Measurements from ENCODE around the gene KRTAP20-2.

Gene KRTAP20-2

DNA sequence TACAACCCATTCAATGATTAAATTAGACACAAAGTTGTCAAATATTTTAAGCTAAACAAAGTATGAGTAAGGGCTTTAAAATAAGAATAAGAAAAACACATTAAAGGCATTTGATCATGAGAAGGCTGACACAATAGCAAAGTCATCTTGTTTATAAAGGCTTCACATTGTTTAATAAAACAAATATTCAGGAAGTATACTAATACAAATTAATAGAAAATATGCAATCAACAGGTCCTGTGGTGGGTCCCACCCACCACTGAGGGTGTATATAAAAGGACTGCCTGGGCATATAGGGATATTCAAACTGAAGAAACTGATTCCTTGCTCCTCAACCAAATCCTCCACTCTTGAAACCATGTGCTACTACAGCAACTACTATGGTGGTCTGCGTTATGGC, at the start of gene KRTAP20-2:
Gene KRTAP20-2, plus strand, starts transcription at position 301 of the 400 bp plus-strand sequence. Its CDS starts 58 bp downstream, at position 359.
- DNase-seq = no peak

DNA sequence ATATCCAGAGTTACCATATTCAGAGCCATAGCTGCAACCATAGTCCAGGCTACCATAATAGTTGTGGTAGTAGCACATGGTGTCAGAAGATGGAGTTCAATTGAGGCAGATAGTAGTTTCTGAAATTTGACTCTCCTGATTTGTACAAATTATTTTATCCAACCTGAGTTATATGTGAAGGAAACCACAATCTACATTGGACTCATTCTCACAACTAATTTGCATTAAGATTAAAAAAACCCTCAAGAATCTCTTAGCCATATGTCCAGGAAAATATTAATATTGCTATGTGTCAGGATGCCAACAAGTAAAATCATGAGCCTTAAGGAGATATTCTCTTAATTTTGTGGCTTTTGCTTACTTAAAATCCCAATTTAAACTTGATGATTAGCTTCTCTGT, 44.7 kb upstream of the KRTAP20-2 start, which contains the start of gene KRTAP22-2:
Gene KRTAP22-2, minus strand, starts transcription at position 101 of the 400 bp plus-strand sequence.
- DNase-seq = no peak

DNA sequence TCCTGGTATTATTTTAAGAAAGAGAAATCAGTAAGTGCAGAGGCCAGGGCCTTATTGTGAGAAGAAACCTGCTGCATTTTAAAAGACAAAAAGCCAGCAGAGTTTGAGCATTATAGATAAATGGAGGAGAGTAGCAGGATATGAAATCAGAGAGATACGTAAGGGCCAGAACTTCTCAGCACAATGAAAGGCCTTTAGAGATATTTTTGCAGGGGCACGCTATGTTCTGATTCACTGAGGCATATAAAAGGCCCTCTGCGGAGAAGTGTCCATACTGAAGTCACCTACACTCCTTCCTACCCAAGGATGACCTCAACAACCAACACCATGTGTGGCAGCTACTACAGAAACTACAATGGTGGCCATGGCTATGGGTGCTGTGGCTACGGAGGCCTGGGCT, 42.9 kb upstream of the KRTAP20-2 start, which contains the start of gene KRTAP6-3:
Gene KRTAP6-3, plus strand, starts transcription at position 301 of the 400 bp plus-strand sequence. Its CDS starts 6 bp downstream, at position 307.
- DNase-seq = no peak

DNA sequence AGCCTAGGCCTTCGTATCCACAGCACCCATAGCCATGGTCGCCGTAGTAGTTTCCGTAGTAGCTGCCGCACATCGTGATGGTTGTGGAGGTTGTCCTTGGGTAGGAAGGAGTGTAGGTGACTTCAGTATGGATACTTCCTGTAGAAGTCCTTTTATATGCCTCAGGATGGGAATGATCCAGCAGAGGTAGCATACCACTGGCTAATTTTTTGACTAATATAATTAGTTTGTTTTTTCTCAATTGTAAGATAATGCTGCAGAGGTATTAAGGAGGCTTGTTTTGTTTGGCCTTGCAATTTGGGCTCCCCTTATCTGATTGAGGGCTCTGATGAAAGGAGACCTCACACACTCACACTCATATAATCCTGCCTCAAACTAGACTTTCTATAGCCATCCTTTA, 36.2 kb upstream of the KRTAP20-2 start, which contains the start of gene KRTAP6-2:
Gene KRTAP6-2, minus strand, starts transcription at position 101 of the 400 bp plus-strand sequence. Its CDS starts 28 bp downstream, at position 73.
- DNase-seq = no peak

DNA sequence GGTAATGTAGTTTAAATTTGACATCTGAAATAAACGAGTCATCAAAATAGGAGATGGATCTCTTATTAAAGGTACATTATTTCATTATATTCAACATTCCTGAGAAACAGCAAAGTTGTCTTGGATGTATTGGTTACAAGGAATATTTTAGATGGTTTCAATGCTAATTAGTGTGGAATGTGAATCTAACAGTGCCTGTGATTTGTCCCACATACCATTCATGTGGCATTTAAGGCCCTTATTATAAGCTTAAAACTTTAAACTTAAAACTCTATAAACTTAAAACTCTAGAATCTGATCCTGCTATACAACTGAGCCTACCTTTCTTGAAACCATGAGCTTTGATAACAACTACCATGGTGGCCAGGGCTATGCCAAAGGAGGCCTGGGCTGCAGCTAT, 34.2 kb upstream of the KRTAP20-2 start, which contains the start of gene KRTAP22-1:
Gene KRTAP22-1, plus strand, starts transcription at position 301 of the 400 bp plus-strand sequence.
- no peak for DNase-seq

DNA sequence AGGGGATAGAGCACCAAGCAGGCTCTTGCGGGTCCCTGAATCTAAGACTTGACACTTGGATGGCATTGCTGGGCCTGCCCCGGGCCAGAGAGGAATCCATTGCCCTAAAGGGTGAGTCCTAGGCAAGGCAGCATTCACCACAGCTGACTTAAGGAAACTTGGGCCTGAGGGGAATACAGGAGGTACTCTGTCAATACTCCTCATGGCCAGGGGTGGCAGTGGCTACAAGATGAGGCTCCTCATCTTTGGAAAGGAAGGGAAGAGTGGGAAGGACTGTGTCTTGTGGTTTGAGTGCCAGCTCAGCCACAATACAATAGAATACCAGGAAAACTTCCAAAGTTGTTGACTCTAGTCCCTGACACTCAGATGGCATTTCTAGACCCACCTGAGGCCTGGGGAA, 29.0 kb upstream of the KRTAP20-2 start:
- DNase-seq = no peak

DNA sequence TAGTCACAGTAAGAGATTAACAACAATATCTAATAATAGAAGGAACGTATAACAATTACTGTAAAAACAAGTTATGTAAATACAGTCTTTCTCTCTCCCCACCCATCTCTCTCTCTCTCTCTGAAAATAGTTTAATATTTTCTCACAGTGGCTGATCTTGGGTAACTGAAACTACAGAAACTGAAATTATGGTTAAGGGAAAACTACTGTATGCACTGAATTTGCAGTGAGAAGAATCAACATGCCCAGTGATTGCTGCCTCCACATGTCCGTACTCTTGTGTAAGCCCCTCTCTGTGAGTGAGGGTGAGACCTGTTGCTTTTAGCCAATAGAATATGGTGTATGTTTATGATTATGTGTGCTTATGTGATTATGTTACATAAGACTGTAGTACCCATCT, 22.9 kb upstream of the KRTAP20-2 start:
- no peak for DNase-seq

DNA sequence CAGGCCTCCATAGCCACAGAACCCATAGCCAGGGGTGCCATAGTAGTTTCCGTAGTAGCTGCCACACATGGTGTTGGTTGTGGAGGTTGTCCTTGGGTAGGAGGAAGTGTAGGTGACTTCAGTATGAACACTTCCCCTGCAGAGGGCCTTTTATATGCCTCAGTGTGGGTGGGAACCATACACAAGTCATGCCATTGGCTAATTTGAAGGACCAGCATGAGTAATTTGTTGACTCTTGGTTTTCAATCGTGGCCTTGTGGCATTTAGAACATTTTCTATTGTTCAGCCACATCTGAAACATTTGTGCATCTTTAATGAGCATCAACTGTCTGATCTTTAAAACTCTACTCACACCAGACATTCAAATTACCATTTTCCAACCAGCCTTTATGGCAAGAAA, 21.2 kb upstream of the KRTAP20-2 start, which contains the start of gene KRTAP6-1:
Gene KRTAP6-1, minus strand, starts transcription at position 95 of the 400 bp plus-strand sequence. Its CDS starts 26 bp downstream, at position 69.
- no peak for DNase-seq

DNA sequence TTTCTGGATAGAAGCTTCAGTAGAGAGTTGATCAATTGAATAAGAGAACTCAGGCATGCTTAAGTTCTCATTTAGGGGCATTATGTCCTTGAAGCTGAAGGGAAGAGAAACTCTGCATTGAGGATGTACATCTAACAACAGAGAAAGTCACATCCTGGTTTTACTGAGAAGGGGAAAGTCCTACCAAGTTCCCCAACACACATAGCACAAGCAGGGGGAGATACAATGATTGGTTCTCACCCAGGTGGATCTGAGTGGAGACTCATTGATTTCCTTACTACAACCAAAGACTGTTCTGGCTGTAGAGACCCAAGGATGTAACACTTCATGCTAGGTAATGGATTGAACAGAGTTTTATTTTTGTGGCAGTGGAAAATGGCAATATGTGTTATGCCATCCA, 19.8 kb upstream of the KRTAP20-2 start:
- DNase-seq = no peak

DNA sequence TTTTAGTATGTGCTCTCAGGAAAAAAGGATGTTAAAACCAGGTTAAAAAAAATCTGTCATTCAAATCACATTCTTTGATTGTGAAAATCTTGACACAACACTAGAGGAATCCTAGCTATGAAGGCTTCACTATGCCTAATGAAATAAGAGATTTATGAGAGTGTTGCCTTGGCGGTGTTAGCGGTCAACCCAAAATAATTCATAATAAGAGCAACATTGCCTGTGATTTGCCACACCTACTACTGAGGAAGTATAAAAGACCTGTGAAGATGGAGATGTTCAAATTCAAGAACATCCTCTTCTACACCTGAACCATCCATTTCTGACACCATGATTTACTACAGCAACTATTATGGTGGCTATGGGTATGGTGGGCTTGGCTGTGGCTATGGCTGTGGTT, 18.9 kb upstream of the KRTAP20-2 start, which contains the start of gene KRTAP20-1:
Gene KRTAP20-1, plus strand, starts transcription at position 301 of the 400 bp plus-strand sequence. Its CDS starts 30 bp downstream, at position 331.
- no peak for DNase-seq

DNA sequence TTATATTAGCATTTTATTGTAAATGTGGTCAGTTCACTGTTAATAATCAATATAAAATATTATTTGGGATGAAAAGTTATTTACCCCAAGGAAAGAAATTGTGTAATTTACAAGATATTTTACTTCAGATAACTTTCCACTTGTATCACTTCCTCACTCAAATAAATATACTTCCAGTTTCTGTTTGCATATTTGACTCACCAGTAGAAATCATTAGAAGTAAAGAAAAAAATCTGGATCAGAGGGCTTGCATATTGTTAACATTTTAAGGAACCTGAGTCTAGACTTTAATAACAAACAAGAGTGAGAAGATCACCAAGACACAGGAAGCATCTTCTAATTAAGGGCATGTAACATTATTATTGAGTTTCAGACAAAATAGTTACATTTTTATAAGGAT, 14.9 kb upstream of the KRTAP20-2 start:
- no peak for DNase-seq

DNA sequence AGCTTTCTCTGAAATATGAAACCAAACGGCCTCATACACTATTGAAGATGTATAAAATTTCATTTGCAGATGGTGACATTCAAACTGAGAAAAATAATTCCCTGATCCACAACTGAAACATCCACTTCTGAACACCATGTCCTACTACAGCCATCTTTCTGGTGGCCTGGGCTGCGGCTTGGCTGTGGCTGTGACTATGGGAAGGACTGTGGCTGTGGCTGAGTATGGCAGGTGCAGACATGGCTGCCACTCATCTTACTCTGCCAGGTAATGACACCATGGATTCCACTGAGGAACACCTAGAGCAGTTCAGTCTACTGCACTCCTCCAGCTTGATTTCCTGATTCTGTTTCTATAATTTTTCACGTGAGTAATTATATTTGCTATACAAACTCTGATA, 14.5 kb upstream of the KRTAP20-2 start, which contains the start of gene KRTAP20-4:
Gene KRTAP20-4, plus strand, starts transcription at position 106 of the 400 bp plus-strand sequence.
- no peak for DNase-seq

DNA sequence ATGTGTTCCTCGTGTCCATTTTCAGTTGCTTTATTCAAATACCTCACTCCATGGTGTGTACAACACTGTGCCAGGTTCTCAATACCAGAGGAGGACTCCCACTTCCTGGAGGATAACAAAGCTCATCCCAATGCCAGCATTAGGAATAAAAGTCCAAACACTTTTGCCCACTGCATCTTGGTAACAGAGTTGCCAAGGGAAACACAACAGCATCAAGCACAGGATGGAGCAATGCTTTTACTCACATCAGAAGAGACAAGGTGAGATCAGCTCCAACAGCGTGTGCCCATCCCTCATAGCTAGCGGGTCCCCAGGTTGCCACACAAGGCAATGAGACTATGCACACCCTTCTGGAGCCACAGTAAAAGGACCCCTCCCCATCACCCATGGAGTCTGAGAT, 11.6 kb upstream of the KRTAP20-2 start:
- DNase-seq = no peak

DNA sequence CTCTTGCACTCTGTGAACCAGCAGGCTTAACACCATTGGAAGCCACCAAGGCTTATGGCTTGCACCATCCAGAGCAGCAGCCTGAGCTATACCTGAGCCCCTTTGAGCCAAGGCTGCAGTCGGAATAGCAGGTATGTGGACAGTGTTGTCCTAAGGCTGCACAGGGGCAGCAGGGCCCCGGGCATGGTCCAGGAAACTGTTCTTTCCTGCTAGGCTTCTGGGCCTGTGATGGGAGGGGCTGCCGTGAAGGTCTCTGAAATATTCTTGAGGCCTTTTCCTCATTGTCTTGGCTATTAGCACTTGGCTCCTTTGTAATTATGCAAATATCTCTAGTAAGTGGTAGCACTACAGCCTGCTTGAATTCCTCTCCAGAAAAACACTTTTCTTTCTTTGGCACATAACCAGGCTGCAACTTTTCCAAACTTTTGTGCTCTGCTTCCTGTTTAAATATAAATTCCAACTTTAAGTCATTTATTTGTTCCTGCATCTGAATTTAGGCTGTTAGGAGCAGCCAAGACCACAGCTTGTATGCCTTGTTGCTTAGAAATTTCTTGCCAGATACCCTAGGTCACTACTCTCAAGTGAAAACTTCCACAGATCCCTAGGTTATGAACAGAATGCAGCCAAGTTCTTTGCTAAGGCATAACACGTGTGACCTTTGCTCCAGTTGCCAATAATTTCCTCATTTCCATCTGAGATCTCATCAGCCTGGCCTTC, 9.4 kb upstream of the KRTAP20-2 start:
- DNase-seq = no peak

DNA sequence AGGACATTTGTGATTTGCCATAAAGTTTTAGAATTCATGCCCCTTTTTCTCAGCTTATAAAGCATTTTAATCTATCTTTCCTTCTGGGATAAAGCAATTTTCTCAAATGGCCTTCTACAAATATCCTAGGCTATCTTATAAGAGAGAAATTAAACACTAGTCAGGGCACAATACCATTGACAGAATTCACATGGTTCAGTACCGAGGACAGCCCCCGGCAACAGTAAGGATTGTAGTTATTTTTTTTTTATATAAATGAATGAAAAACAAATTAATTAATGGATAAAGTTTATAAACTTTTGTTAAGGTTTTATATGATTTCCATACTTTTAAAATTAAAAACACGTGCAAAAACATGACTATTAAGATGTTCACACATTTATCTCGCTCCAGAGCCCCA, 6.9 kb upstream of the KRTAP20-2 start:
- DNase-seq = no peak

DNA sequence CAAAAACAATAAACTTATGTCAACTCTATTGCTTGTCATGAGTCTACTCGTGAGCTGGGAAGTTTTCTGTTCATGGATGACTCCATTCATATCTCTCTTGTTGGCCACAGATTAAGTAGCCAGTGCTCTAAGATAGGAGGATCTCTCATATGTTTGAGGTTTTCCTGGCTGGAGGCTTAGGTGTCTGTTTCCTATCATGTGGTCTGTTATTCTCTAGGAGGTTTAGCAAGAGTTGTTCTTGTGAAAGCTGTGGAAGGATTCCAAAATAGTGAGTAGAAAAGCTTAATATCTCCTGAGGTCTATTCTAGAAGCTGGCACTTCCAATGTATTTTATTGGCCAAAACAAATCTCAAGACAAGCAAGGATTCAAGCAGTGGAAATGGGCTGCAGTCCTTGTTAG, 5.8 kb upstream of the KRTAP20-2 start:
- DNase-seq = no peak

DNA sequence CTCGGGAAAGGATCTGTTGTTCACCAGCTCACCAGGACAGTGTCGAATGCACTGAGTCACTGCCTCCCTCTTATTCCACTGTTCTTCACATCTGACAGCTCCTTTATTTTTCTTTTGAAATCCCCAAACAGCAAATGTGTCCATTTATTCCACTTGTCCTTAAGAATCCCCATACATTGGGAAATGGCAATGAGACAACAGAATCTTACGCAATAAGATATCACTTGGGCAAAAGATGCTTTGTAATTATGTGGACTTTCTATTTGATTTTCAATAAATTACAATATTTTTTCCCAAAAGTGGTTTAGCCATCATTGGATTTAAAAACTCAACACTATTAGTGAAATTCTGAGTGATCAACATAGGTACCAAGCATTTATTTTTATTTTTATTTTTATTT, 3.7 kb downstream of the KRTAP20-2 start:
- DNase-seq = no peak

DNA sequence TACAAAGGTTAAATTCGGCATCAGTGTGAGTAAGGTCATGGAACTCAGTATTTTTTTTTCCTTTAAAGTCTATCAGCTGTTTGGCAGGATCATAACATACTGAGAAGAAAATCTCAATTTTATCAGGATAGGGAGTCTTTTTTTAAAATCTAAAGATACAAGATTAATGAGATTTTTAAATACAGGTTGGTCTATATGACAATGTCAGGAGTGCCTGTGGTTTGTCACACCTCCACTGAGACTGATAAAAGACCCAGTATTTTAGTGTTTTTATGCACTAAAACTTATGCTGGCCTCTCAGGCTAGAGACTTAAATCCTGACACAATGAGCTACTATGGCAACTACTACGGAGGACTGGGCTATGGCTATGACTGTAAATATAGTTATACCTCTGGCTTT, 7.6 kb downstream of the KRTAP20-2 start, which contains the start of gene KRTAP20-3:
Gene KRTAP20-3, plus strand, starts transcription at position 301 of the 400 bp plus-strand sequence.
- no peak for DNase-seq

DNA sequence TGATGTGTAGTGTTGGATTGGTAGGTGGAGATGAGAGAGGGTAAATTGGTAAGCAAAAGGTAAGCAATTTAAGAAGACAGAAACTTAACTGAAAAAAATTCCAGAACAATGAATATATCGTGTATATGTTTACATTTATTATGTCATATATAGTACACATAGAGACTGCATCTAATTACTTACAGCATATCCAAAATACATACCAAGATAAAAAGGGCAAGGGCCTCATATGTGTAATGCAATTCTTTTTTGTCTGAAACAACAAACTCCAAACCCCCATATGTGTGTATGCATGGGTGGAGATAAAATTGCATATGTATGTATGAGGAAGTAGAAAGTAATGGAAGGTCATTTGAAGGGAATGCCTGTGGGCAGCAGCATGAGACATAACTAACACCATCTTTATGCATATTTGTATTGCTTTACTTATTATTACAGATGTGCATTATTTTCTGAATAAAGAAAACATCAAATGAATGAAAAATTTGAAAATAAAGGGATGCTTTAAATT, 12.0 kb downstream of the KRTAP20-2 start:
- DNase-seq = no peak

DNA sequence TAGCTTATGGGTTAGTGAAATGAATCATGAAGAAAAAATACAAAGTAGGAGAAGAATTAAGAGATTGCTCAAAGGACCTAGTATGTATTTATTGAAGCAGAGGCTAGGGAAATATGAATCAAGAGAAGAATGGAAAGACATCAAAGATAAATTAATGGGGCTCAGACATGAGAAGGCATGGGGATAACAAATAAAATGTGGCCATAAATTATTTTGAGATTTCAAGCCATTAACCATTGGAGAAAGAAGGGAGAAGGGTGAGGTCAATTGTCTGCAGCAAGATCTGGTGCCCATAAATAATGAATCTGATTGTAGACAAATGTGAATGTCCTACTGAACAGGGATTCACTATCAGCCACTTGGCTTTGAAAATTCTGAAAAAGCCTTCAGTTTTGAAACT, 17.9 kb downstream of the KRTAP20-2 start:
- DNase-seq = no peak

DNA sequence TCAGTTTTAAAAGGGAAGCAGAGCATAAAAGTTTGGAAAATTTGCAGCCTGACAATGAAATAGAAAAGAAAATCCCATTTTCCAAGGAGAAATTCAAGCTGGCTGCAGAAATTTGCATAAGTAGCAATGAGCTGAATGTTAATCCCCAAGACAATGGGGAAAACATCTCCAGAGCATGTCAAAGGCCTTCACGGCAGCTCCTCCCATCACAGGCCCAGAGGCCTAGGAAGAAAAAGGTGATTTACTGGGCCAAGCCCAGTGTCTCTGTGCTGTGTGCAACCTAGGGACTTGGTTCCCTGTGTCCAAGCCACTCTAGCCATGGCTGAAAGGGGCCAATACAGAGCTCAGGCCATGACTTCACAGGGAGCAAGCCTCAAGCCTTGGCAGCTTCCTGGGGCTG, 33.8 kb downstream of the KRTAP20-2 start:
- no peak for DNase-seq

DNA sequence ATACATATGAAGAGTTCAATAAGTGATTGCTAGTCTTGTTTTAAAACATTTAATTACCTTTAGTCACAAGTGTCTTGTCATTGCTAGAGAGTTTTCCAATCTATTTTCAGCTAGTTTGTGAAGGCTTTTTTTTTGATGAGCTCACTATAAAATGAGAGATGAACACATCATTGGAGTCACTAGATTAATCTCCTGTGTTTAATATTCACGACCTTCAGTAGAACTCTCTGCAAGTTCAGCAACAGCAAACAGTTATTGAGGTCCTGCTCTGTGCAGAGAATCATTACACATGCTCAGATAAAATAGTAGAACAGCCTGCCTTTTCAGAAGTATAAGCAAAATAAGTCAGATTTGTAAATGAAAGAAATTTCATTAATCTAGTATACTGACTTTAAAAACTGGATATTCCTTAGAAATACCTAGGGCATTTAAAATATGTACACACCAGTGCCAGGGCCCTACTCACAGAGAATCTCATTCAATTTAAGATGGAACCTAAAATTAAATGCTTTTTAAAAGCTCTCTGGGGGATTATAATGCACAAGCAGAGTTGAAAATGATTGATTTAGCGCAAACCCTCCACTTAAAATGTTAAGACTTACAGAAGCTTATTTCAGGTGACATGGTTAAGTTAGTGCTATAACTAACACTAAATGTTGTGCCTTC, 38.1 kb downstream of the KRTAP20-2 start:
- DNase-seq = no peak

DNA sequence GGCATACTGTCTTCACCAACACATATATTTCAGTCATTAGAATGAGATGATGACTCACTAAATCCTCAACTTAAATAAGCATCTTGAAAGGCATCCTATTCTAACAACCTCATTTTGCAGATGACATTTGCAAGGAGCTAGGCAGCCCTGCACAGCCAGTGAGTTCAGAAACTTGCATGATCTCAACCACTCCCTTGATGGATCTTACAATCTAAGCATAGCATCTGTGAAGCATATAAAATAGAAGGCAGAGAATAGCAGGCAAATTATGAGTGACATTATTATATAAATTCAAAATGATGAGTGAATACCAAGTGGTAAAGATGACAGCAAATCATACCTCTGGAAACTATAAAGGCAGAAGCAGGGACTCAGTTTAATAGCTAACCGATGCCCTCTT, 39.3 kb downstream of the KRTAP20-2 start:
- no peak for DNase-seq

All from islet precursor cell (in vitro differentiated cells).